Caco-2 (cell line): ENCODE data around the gene SLC25A21. TPM values are rescaled to one million over a fixed set of nuclear protein-coding genes. Genes with fewer than 3 reads are reported as not detected.

Experiments
- BruUV-seq: library from RNA; stranded (reverse); fragments of 400-500 nt; replicated peaks from 2 replicates; lab custom pipeline; 2021; lab: Mats Ljungman, UMichigan
- CTCF ChIA-PET: fragments of 300-600 bp; sonication (Branson Sonifier 250); formaldehyde crosslinking; loops from one replicate; lab custom pipeline; 2022; ENCODE audit warnings: antibody characterized with exemption; lab: Charles Lee
- POLR2A ChIA-PET: fragments of 300-600 bp; sonication (Branson Sonifier 250); formaldehyde crosslinking; loops from one replicate; lab custom pipeline; 2022; ENCODE audit warnings: antibody characterized with exemption; lab: Charles Lee
- DNase-seq, 2 experiments: peaks; one replicate each; pipeline versions ENCODE4 v3.0.0 to v3.0.0-alpha.2; 2020 to 2022
- H3K27me3 ChIP-seq: replicated peaks from 2 replicates; pipeline ENCODE4 v1.6.0; 2011; ENCODE audit warnings: low read length; ENCODE audit not compliant: control insufficient read depth, insufficient read depth
- H3K36me3 ChIP-seq: 2 replicates; pipeline ENCODE4 v1.5.1; 2011; ENCODE audit warnings: low read length; ENCODE audit not compliant: control insufficient read depth, insufficient read depth
- H3K4me1 ChIP-seq: fragments of 250-450 bp; sonication (Bioruptor Pico); 2 replicates; pipeline ENCODE4 v1.5.1; 2020; ENCODE audit warnings: mild to moderate bottlenecking
- H3K4me3 ChIP-seq: 2 replicates; pipeline ENCODE4 v1.5.1; 2011; ENCODE audit warnings: low read depth, mild to moderate bottlenecking, control low read depth, low read length
- H3K9me3 ChIP-seq: fragments of 250-450 bp; sonication (Bioruptor Pico); 2 replicates; pipeline ENCODE4 v1.5.1; 2020; ENCODE audit warnings: mild to moderate bottlenecking, moderate library complexity
- H3K27ac Mint-ChIP-seq: one replicate; pipeline ENCODE4 v1.8.0; 2022; ENCODE audit warnings: mixed read lengths; ENCODE audit not compliant: unreplicated experiment
- H3K27me3 Mint-ChIP-seq: one replicate; pipeline ENCODE4 v1.8.0; 2022; ENCODE audit warnings: mixed read lengths; ENCODE audit not compliant: insufficient read depth, unreplicated experiment
- H3K36me3 Mint-ChIP-seq: one replicate; pipeline ENCODE4 v1.8.0; 2022; ENCODE audit warnings: mild to moderate bottlenecking, mixed read lengths; ENCODE audit not compliant: insufficient read depth, unreplicated experiment
- H3K4me1 Mint-ChIP-seq: one replicate; pipeline ENCODE4 v1.8.0; 2022; ENCODE audit warnings: low read depth, mixed read lengths; ENCODE audit not compliant: unreplicated experiment
- H3K4me3 Mint-ChIP-seq: one replicate; pipeline ENCODE4 v1.8.0; 2022; ENCODE audit warnings: mild to moderate bottlenecking, moderate library complexity, mixed read lengths; ENCODE audit not compliant: unreplicated experiment
- H3K9me3 Mint-ChIP-seq: one replicate; pipeline ENCODE4 v1.8.0; 2022; ENCODE audit warnings: mixed read lengths; ENCODE audit not compliant: unreplicated experiment
- CTCF ChIP-seq, 2 experiments: fragments of 200-600 bp in 1 of 2; IDR thresholded peaks; 1 replicate in 1 of 2; 2 replicates in 1 of 2; pipeline versions ENCODE4 v1.5.1 to v1.8.0; 2011 to 2022; ENCODE audit warnings: antibody characterized with exemption in 1 of 2, control low read depth in 1 of 2, inconsistent platforms in 1 of 2, low read depth in 1 of 2, low read length in 1 of 2, mild to moderate bottlenecking in 1 of 2, moderate library complexity in 1 of 2; ENCODE audit not compliant: insufficient read depth in 1 of 2, severe bottlenecking in 1 of 2, unreplicated experiment in 1 of 2
- intact Hi-C: fragments of 100-400 bp; cut with micrococcal nuclease; formaldehyde crosslinking; loops from one replicate; pipeline ENCODE4 v1.10.0; 2022; ENCODE audit not compliant: unreplicated experiment
- microRNA-seq: library from miRNA; unstranded; fragments of <30 nt; microRNA quantifications from one replicate; pipeline ENCODE4 v1.2.0, GENCODE V29; 2022
- total RNA-seq: library from RNA; stranded (reverse); gene quantifications from 2 replicates; pipeline ENCODE4 v1.2.3, GENCODE V29; 2022

Gene SLC25A21
- total RNA-seq, 1 experiment from 2014 or later: 3.2 TPM

DNA sequence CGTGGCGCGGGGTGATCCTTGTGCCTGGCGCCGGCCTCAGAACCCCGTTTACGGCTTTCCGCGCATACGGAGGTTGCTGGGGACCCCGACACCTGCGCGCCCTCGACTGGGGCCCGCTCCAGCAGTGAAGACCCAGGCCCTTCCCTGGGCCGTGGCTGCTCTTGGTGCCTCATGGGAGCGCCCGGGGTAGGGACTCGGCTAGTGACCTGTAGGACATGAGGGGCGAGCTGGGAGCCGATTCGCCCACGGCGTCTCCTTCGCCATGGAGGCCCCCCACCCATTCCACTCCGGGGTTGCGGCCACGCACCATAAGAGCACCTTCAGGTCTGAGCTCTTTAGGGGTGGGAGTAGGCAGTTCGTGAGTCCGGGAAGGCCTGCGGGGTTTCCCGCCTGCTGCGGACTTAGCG lies 525.0 kb downstream of the SLC25A21 start:
- Mint-ChIP-seq H3K27ac (peak overlapping the region; percentile 85), H3K9me3 (no peaks in the 10 kb centered on the region), H3K4me1 (peaks cover 6% of the 10 kb centered on the region), H3K4me3 (peak overlapping the region; percentile 92), H3K36me3 (no peaks in the 10 kb centered on the region), H3K27me3 (no peaks in the 10 kb centered on the region)
- no TSS peak for BruUV-seq
- no peaks in the 10 kb centered on the region for H3K36me3 ChIP-seq
- ChIA-PET CTCF (interaction anchor here (0.8 to 2.7 kb wide), 13 partner anchors 9 to 550 kb away, joined by 3 to 69 read pairs (median 4); partner anchors contain the start of gene MIPOL1), POLR2A (no interaction called here)
- peak overlapping the region; percentile 59 for H3K4me3 ChIP-seq
- intact Hi-C loops: no loop called here
- H3K27me3 ChIP-seq: no peaks in the 10 kb centered on the region; the same call in 1 of the 2 replicates
- H3K4me1 ChIP-seq: 0 out of 2 replicates have a peak, but pooled peaks cover 4% of the 10 kb centered on the region
- TF ChIP-seq CTCF (IDR thresholded peaks at IDR 0.05; ENCODE audit: insufficient read depth in 1 of 2, low read depth in 1 of 2, low read length in 1 of 2, severe bottlenecking in 1 of 2, unreplicated experiment in 1 of 2): no peak
- H3K9me3 ChIP-seq: no peaks in the 10 kb centered on the region
- no peak for DNase-seq

DNA sequence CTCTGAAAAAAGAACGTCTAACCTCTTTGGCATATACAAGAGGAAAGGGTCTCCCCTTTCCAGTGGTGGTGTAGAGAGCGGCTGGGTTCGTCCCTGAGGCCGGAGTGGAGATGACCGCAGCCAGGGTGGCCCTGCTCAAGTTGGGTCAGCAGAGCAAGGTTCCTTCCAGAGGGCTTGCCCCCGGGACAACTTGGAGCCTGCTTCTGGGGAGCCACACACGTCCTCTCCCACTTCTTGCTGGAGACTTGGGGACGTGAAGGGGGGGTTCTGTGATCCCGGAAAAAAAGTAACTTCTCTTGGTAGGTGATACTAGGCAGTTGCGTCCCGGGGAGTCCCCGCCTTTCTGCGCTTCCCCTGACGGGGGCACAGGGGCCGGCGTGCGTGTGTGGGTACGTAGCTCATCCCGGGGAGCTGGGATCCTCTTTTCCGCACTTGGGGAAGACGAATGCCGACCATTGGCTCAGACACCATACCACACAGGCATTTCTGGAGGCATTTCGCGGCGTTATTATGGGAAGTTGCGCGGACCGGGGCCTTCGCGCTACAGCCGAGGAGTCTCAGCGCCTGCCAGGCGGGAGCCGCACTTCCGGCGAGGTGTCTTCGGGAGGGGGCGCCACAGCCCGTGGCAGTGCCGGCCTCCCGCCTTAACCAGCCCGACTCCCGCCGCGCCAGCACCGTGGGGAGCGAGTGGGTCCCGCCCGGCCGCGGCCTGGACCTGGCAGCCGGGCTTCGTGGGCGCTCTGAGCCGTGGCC lies 525.6 kb downstream of the SLC25A21 start:
- Mint-ChIP-seq H3K9me3 (no peaks in the 10 kb centered on the region), H3K27ac (no peak overlapping the region), H3K4me3 (peak overlapping the region; percentile 92), H3K36me3 (no peaks in the 10 kb centered on the region), H3K27me3 (no peaks in the 10 kb centered on the region), H3K4me1 (peaks cover 6% of the 10 kb centered on the region)
- no TSS peak for BruUV-seq
- ChIA-PET CTCF (interaction anchor here (0.8 to 2.7 kb wide), 9 partner anchors 8 to 503 kb away, joined by 3 to 69 read pairs (median 5); no protein-coding TSS in a partner anchor), POLR2A (no interaction called here)
- intact Hi-C loops: no loop called here
- Histone ChIP-seq H3K9me3 (no peaks in the 10 kb centered on the region), H3K4me3 (peak overlapping the region; percentile 59), H3K36me3 (no peaks in the 10 kb centered on the region), H3K27me3 (no peaks in the 10 kb centered on the region; the same call in 1 of the 2 replicates), H3K4me1 (0 out of 2 replicates have a peak, but pooled peaks cover 4% of the 10 kb centered on the region)
- TF ChIP-seq CTCF (IDR thresholded peaks at IDR 0.05; ENCODE audit: insufficient read depth in 1 of 2, low read depth in 1 of 2, low read length in 1 of 2, severe bottlenecking in 1 of 2, unreplicated experiment in 1 of 2): peak; percentile 21 to 33
- DNase-seq: peak in 1 of 2 experiments; percentile 59

DNA sequence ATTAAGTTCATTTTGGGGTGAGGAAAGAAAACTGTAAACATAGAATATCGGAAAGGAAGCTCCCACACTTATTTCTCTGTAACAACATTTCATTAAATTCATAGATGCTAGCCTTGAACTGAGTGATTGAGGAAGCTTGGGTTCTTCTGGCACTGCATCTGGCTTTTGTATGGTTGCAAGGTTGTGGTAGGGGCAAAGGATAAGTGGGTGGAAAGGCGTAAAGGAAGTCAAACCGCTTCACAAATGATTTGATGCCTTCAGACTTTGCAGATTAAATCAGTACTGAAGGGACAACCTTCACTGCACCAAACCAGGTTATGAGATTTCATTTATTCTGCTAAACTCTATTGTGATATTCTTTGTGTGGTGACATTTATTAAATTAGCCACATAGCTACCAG lies 538.8 kb downstream of the SLC25A21 start:
- no peak overlapping the region for H3K4me3 Mint-ChIP-seq
- H3K27me3 ChIP-seq: no peaks in the 10 kb centered on the region
- intact Hi-C loops: no loop called here
- peaks cover 11% of the 10 kb centered on the region for H3K9me3 Mint-ChIP-seq
- H3K27ac Mint-ChIP-seq: no peak overlapping the region
- no TSS peak for BruUV-seq
- no peaks in the 10 kb centered on the region for H3K27me3 Mint-ChIP-seq
- H3K36me3 ChIP-seq: no peaks in the 10 kb centered on the region
- no peak overlapping the region for H3K4me3 ChIP-seq
- DNase-seq: no peak
- no peak for TF ChIP-seq CTCF (IDR thresholded peaks at IDR 0.05; ENCODE audit: insufficient read depth in 1 of 2, low read depth in 1 of 2, low read length in 1 of 2, severe bottlenecking in 1 of 2, unreplicated experiment in 1 of 2)
- CTCF ChIA-PET: no interaction called here
- POLR2A ChIA-PET: no interaction called here
- H3K9me3 ChIP-seq: no peaks in the 10 kb centered on the region
- H3K4me1 ChIP-seq: no peaks in the 10 kb centered on the region
- no peaks in the 10 kb centered on the region for H3K36me3 Mint-ChIP-seq
- no peaks in the 10 kb centered on the region for H3K4me1 Mint-ChIP-seq

Small RNA genes within 50 kb of the gene (microRNA-seq; reads per million reads assigned to microRNA genes)
- gene MIR4503: not detected

Other genes with a start within 250 kb of the SLC25A21 start
- gene MIPOL1, start 25.3 kb upstream of the SLC25A21 start, total RNA-seq: 18.7 and 20.9 TPM in 2 replicates